Right cardiac atrium (tissue), 5 donors: ENCODE measurements around the gene EPS8L1. TPM values are rescaled to one million over a fixed set of nuclear protein-coding genes. Genes with fewer than 3 reads are reported as not detected.

Source experiments
- ATAC-seq, 2 donors: fragments of 200-7000 bp; cut with Tn5 transposase; one replicate each; pipeline versions ENCODE4 v1.8.0 to v1.9.1; 2020; ENCODE audit warnings: moderate library complexity in 2 of 2, mild to moderate bottlenecking in 1 of 2
- DNase-seq, 3 donors: peaks; one replicate each; pipeline ENCODE4 v3.0.0-alpha.2; 2020
- H3K27ac ChIP-seq: one replicate; pipeline ENCODE4 v1.5.1; 2013; ENCODE audit warnings: mild to moderate bottlenecking, low read length, control low read depth, moderate library complexity
- H3K27me3 ChIP-seq: one replicate; pipeline ENCODE4 v1.6.1; 2013; ENCODE audit not compliant: control insufficient read depth, insufficient read depth
- H3K4me1 ChIP-seq: one replicate; pipeline ENCODE4 v1.6.1; 2013; ENCODE audit warnings: low read length; ENCODE audit not compliant: control insufficient read depth, insufficient read depth
- H3K4me3 ChIP-seq: one replicate; pipeline ENCODE4 v1.5.1; 2013; ENCODE audit warnings: low read length, control low read depth
- H3K9me3 ChIP-seq: one replicate; pipeline ENCODE4 v1.6.1; 2013; ENCODE audit warnings: low read length; ENCODE audit not compliant: control insufficient read depth
- WGBS: extraction: QIAGEN DNeasy Blood & Tissue Kit; methylation state at CpG from one replicate; pipeline ENCODE4 v1.1.7; 2013; 5-methylcytosine and 5-hydroxymethylcytosine counted together
- intact Hi-C, 4 donors: fragments of 100-400 bp; cut with DNase I; formaldehyde crosslinking; loops; one replicate each; pipeline versions ENCODE4 v1.11.0 to v1.14.0; 2022 to 2023
- polyA plus RNA-seq: library from polyadenylated mRNA; stranded (reverse); fragments of 200-250 nt; gene quantifications from one replicate; pipeline ENCODE4 v1.2.3, GENCODE V29; 2013
- total RNA-seq, 4 donors: library from RNA; stranded (reverse); fragmentation: NEBNext Ultra II Directional; extraction: Animal tissue kit (Norgen Biotek cat#: 25700); gene quantifications; one replicate each; pipeline ENCODE4 v1.2.1, GENCODE V29; 2021
- donor health status: healthy with polysubstance abuse.
- donor health status: DM: no; HTN: yes; CAD: no.
- donor health status: DM: no; HTN: no; CAD: no.
- donor health status: DM: no; HTN: yes; CAD: no; lungs with severe emphysema.
- donor health status: DM: yes; HTN: yes; CAD: no.

The EPS8L1 gene
- total and polyA plus RNA-seq, 5 donors = 0.78 to 2.2 (median 1.2) TPM

DNA sequence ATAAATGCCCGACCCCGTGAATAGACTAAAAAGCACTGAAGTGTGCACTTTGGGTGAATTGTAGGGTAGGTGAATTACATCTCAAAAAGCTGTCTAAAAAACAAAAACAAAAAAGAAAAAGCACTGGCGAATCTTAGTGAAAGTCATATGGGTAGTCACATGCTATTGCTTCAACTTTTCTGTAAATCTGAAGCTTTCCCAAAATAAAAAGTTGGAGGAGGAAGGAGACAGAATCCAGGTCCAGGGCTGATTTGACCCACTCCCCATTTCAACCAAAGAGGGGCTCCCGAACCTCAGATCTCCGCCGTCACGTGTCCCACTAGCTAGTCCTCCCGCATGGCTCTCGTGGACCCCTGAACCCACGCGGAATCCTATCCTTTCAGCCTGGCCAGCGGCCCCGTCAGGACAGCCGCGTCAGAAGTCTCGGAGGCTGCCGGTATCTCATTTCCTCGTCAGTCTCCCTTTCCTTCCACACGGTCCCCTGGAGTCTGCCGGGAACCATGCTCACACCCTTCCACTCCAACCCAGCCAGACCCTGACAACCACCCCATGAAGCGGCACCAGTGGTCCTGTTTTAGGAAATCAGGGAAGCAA is 35.7 kb downstream of the EPS8L1 start:
- Histone ChIP-seq H3K4me1 (peaks cover 22% of the 10 kb centered on the region), H3K27ac (peak overlapping the region; percentile 34), H3K4me3 (no peak overlapping the region), H3K9me3 (no peaks in the 10 kb centered on the region), H3K27me3 (no peaks in the 10 kb centered on the region)
- ATAC-seq (peak in 1 of 2 donors; percentile 2), DNase-seq (peak in 1 of 3 donors; percentile 45)
- intact Hi-C loops = no loop called here
- 55% methylated on average over 21 of the region's 21 CpGs for WGBS

DNA sequence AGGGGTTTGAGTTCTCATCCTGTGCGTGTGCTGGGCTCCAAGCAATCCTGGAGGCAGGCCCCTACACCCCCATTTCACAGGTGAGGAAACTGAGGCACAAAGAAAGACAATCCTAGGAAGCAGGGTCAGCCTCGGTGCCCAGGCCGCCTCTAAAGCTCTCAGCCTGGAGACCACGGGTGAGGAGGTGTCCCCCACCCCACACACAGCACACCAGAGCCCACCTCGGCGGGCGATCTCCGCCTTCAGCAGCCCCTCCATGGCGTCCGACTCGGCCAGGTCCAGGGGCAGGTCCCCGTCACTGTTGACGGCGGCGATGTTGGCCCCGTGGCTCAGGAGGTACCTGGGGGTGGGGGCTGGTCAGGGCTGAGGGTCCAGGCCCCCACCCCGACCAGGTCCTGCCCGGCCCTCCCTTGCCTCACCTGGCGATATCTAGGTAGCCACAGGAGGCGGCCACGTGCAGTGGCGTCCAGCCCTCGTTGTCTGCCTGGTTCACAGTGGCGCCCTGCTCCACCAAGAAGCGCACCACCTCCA is 36.6 kb downstream of the EPS8L1 start:
- peak overlapping the region; percentile 92 for H3K27ac ChIP-seq
- peak in 2 of 3 donors; percentile 28 to 61 for DNase-seq
- H3K27me3 ChIP-seq = no peaks in the 10 kb centered on the region
- no peaks in the 10 kb centered on the region for H3K9me3 ChIP-seq
- H3K4me3 ChIP-seq = no peak overlapping the region
- no peak for ATAC-seq
- peaks cover 22% of the 10 kb centered on the region for H3K4me1 ChIP-seq
- WGBS = 93% methylated on average over 25 of the region's 25 CpGs
- intact Hi-C loops = no loop called here

DNA sequence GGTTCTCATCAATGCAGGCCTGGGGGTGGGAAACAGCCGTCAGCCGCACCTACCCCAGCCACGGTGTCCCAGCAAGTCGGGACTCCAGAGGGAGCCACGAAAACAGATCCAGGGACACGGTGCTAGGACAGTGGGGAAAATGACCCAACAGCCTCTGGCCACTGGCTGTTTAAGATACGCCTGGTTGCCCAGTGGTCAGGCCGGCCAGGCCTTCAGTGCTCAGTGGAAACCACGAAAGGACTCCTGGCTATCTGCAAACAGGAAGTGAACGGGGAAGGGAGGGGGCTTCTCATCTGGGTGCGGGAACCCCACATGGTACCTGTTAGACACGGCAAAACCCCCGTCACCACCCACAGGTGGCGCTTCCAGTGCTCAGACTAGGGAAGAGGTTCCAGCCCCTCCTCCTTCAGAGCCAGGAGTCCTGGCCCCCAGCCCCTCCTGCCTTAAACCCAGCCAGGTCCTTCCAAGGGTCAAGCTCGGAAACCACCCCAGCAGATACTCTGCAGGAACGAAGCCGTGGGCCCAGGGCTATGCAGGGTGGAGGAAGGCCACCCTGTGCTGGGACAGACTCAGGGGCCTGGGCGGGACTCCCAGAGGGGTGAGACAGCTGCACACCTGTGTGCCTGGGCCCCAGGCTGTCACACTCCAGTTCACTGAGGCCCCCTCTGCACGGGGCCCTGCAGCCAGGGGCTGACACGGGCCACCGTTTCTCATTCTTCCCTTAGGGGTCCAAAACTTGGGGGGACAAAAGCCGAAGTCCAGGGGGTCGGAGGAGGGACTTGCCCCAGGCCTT is 37.3 kb downstream of the EPS8L1 start:
- Histone ChIP-seq H3K27me3 (no peaks in the 10 kb centered on the region), H3K4me3 (no peak overlapping the region), H3K4me1 (peaks cover 22% of the 10 kb centered on the region), H3K27ac (peak overlapping the region; percentile 92), H3K9me3 (no peaks in the 10 kb centered on the region)
- ATAC-seq = no peak
- peak in 2 of 3 donors; percentile 36 to 67 for DNase-seq
- intact Hi-C loops = no loop called here
- WGBS = 56% methylated on average over 23 of the region's 23 CpGs

DNA sequence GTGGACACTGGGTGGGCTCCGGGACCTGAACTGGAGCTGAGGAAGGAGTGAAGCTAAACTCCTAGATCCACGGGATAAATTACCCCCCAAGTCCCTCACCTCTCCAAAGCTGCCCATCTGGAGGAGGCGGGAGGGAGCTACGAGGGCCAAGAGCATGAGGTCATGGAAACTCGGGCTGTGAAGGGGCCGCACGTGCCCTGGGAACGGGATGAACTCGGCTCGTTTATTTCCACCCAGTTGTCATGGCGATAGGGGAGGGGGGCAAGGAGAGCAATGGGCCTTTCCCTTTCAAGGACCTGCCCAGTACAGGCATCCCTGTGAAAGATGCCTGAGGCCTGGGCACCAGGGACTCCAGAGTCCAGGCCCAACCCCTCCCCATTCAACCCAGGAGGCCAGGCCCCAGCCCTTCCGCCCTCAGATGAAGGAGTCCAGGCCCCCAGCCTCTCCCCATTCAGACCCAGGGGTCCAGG is 37.9 kb downstream of the EPS8L1 start:
- 19% methylated on average over 12 of the region's 12 CpGs for WGBS
- Histone ChIP-seq H3K4me3 (no peak overlapping the region), H3K27me3 (no peaks in the 10 kb centered on the region), H3K9me3 (no peaks in the 10 kb centered on the region), H3K27ac (peak overlapping the region; percentile 92), H3K4me1 (peaks cover 24% of the 10 kb centered on the region)
- peak; percentile 94 to 95 (median 94) for DNase-seq
- intact Hi-C loops = no loop called here
- ATAC-seq = peak; percentile 69 to 71

DNA sequence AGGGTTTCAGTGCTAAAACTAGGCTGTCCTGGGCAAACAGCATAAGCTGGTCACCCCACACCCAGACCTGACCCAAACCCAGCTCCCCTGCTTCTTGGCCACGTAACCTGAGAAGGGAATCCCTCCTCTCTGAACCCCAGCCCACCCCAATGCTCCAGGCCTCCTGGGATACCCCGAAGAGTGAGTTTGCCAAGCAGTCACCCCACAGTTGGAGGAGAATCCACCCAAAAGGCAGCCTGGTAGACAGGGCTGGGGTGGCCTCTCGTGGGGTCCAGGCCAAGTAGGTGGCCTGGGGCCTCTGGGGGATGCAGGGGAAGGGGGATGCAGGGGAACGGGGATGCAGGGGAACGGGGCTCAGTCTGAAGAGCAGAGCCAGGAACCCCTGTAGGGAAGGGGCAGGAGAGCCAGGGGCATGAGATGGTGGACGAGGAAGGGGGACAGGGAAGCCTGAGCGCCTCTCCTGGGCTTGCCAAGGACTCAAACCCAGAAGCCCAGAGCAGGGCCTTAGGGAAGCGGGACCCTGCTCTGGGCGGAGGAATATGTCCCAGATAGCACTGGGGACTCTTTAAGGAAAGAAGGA is 39.0 kb downstream of the EPS8L1 start:
- ATAC-seq = no peak

DNA sequence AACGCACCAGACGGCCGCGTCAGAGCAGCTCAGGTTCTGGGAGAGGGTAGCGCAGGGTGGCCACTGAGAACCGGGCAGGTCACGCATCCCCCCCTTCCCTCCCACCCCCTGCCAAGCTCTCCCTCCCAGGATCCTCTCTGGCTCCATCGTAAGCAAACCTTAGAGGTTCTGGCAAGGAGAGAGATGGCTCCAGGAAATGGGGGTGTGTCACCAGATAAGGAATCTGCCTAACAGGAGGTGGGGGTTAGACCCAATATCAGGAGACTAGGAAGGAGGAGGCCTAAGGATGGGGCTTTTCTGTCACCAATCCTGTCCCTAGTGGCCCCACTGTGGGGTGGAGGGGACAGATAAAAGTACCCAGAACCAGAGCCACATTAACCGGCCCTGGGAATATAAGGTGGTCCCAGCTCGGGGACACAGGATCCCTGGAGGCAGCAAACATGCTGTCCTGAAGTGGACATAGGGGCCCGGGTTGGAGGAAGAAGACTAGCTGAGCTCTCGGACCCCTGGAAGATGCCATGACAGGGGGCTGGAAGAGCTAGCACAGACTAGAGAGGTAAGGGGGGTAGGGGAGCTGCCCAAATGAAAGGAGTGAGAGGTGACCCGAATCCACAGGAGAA is 39.9 kb downstream of the EPS8L1 start:
- no peak for ATAC-seq
- WGBS = 37% methylated on average over 13 of the region's 13 CpGs
- intact Hi-C loops = no loop called here
- Histone ChIP-seq H3K4me3 (peak overlapping the region; percentile 91), H3K27me3 (no peaks in the 10 kb centered on the region), H3K27ac (peak overlapping the region; percentile 84), H3K4me1 (peaks cover 27% of the 10 kb centered on the region), H3K9me3 (no peaks in the 10 kb centered on the region)
- DNase-seq = no peak

More for the DNA sequence above, 39.0 kb downstream of the EPS8L1 start:
- Histone ChIP-seq H3K27me3 (no peaks in the 10 kb centered on the region), H3K4me3 (no peak overlapping the region), H3K4me1 (peaks cover 27% of the 10 kb centered on the region), H3K27ac (peak overlapping the region; percentile 83), H3K9me3 (no peaks in the 10 kb centered on the region)
- 80% methylated on average over 9 of the region's 9 CpGs for WGBS
- DNase-seq = no peak
- intact Hi-C loops = no loop called here

DNA sequence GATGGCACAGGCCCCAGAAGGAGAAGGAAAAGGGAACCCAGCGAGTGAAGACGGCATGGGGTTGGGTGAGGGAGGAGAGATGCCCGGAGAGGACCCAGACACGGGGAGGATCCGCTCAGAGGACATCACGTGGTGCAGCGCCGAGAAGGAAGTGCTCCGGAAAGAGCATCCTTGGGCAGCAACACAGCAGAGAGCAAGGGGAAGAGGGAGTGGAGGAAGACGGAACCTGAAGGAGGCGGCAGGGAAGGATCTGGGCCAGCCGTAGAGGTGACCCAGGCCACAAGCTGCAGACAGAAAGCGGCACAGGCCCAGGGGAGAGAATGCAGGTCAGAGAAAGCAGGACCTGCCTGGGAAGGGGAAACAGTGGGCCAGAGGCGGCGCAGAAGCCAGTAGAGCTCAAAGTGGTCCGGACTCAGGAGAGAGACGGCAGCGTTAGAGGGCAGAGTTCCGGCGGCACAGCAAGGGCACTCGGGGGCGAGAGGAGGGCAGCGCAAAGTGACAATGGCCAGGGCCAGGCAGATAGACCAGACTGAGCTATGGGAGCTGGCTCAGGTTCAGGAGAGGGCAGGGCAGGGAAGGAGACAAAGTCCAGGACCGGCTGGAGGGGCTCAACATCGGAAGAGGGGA is 40.7 kb downstream of the EPS8L1 start:
- intact Hi-C loops = no loop called here
- H3K27me3 ChIP-seq = no peaks in the 10 kb centered on the region
- ATAC-seq (peak; percentile 32 to 50), DNase-seq (peak; percentile 78 to 87 (median 84))
- H3K4me1 ChIP-seq = peaks cover 27% of the 10 kb centered on the region
- peak overlapping the region; percentile 84 for H3K27ac ChIP-seq
- under 1% methylated on average over 25 of the region's 25 CpGs for WGBS
- peak overlapping the region; percentile 91 for H3K4me3 ChIP-seq
- H3K9me3 ChIP-seq = no peaks in the 10 kb centered on the region

DNA sequence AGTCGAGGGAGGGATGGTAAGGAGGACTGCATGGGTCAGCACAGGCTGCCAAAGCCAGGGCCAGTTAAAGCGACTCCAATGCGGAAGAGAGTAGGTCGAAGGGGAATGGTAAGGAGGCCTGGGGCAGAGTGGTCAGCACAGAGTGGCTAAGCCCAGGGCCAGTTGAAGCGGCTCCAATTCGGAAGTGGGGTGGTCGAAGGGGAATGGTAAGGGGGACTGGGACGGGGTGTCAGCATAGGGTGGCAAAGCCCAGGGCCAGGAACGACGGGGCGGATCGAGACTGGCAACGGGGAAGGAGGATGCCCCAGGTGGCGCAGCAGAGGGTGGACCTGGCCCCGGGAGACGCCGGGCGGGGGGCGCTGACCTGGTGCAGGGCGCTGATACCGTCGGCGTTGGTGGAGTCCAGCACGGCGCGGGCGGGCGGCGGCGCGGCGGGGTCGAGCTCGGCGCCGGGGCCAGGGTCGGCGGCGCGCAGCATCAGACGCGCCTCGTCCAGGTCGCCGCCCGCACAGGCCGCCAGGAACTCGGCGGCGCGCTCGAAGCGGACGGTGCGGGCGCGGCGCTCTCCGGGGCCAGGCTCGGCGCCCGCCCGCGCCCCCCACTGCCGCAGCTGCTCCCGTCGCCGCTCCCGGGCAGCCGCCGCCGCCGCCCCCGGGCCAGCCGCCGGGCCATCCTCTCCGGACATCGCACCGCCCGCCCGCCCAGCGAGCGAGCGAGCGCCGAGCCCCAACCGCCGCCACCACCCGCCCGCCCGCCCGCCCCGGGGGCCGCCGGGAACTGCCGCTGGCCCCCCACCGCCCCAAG is 41.4 kb downstream of the EPS8L1 start, which contains the start of gene PPP1R12C:
Gene PPP1R12C, minus strand, starts transcription at position 779 of the 804 bp plus-strand sequence. Its CDS starts 94 bp downstream, at position 685.
- Histone ChIP-seq H3K4me1 (peaks cover 25% of the 10 kb centered on the region), H3K27ac (peak within 1 kb of the TSS; percentile 84), H3K4me3 (peak within 1 kb of the TSS; percentile 91), H3K27me3 (no peaks in the 10 kb centered on the region), H3K9me3 (no peaks in the 10 kb centered on the region)
- DNase-seq (peak; percentile 51 to 74 (median 74)), ATAC-seq (no peak)
- intact Hi-C loops = no loop called here
- WGBS = under 1% methylated on average over 94 of the region's 97 CpGs

DNA sequence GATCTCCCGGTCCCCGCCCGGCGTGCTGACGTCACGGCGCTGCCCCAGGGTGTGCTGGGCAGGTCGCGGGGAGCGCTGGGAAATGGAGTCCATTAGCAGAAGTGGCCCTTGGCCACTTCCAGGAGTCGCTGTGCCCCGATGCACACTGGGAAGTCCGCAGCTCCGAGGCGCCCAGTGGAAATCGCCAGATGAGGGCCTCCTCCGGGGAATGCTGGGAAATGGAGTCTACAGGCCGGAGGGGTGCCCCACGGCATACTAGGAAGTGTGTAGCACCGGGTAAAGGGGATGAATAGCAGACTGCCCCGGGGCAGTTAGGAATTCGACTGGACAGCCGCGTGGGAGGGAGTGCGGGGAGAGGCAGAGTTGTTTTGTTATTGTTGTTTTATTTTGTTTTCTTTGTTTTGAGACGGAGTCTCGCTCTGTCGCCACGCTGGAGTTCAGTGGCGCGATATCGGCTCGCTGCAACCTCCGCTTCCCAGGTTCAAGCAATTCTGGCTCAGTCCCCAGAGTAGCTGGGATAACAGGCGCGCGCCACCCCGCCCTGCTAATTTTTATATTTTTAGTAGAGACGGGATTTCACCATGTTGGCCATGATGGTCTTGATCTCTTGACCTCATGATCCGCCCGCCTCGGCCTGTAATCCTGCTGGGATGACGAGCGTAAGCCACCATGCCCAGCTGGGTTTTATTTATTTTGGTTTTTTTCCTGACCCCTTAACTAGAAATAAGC is 42.2 kb downstream of the EPS8L1 start:
- peak overlapping the region; percentile 91 for H3K4me3 ChIP-seq
- H3K4me1 ChIP-seq = peaks cover 23% of the 10 kb centered on the region
- no peaks in the 10 kb centered on the region for H3K9me3 ChIP-seq
- peak overlapping the region; percentile 63 for H3K27ac ChIP-seq
- H3K27me3 ChIP-seq = no peaks in the 10 kb centered on the region
- peak; percentile 85 to 91 for ATAC-seq
- intact Hi-C loops = no loop called here
- under 1% methylated on average over 44 of the region's 44 CpGs for WGBS
- DNase-seq = peak; percentile 99 to 100 (median 100)
